Endodermal cell (in vitro differentiated cells): ENCODE data around the gene SEC22B. TPM values are rescaled to one million over a fixed set of nuclear protein-coding genes. Genes with fewer than 3 reads are reported as not detected.
"Not testable (repeated sequence)": the region's sequence is repeated elsewhere in the genome, so short reads cannot be mapped to it uniquely, and the experiment has no call there.

Experiments used
- DNase-seq: peaks from one replicate; pipeline ENCODE4 v3.0.0-alpha.2; 2017
- H3K27ac ChIP-seq: 2 replicates; pipeline ENCODE4 v1.5.1; 2013; ENCODE audit warnings: mild to moderate bottlenecking, low read depth, low read length, moderate library complexity
- H3K27me3 ChIP-seq: 2 replicates; pipeline ENCODE4 v1.6.1; 2013; ENCODE audit warnings: mild to moderate bottlenecking, low read length, moderate library complexity; ENCODE audit not compliant: insufficient read depth, control insufficient read depth, poor library complexity, severe bottlenecking
- H3K36me3 ChIP-seq: 2 replicates; pipeline ENCODE4 v1.7.0; 2013; ENCODE audit warnings: mild to moderate bottlenecking, low read length, moderate library complexity; ENCODE audit not compliant: control insufficient read depth, insufficient read depth
- H3K4me1 ChIP-seq: one replicate; pipeline ENCODE4 v1.7.0; 2013; ENCODE audit warnings: low read length; ENCODE audit not compliant: control insufficient read depth, insufficient read depth
- H3K4me3 ChIP-seq: 2 replicates; pipeline ENCODE4 v1.5.1; 2013; ENCODE audit warnings: mild to moderate bottlenecking, low read length, moderate library complexity
- H3K9ac ChIP-seq: 2 replicates; pipeline ENCODE4 v1.6.1; 2013; ENCODE audit warnings: mild to moderate bottlenecking, low read length, moderate library complexity; ENCODE audit not compliant: poor library complexity, severe bottlenecking; ENCODE audit errors: extremely low read depth
- H3K9me3 ChIP-seq: 2 replicates; pipeline ENCODE4 v1.6.1; 2013; ENCODE audit warnings: mild to moderate bottlenecking, low read length, moderate library complexity; ENCODE audit not compliant: control insufficient read depth
- H3K27ac Mint-ChIP-seq: 2 replicates; pipeline ENCODE4 v1.8.0; 2020; ENCODE audit warnings: mixed read lengths
- H3K27me3 Mint-ChIP-seq: 2 replicates; pipeline ENCODE4 v1.8.0; 2021; ENCODE audit warnings: mild to moderate bottlenecking, mixed read lengths; ENCODE audit not compliant: insufficient read depth
- H3K36me3 Mint-ChIP-seq: 2 replicates; pipeline ENCODE4 v1.8.0; 2020; ENCODE audit warnings: low read depth, mixed read lengths
- H3K4me1 Mint-ChIP-seq: 2 replicates; pipeline ENCODE4 v1.8.0; 2020; ENCODE audit warnings: mixed read lengths
- H3K4me3 Mint-ChIP-seq: 2 replicates; pipeline ENCODE4 v1.8.0; 2020; ENCODE audit warnings: mild to moderate bottlenecking, moderate library complexity, mixed read lengths
- H3K9me3 Mint-ChIP-seq: 2 replicates; pipeline ENCODE4 v1.8.0; 2020; ENCODE audit warnings: mild to moderate bottlenecking, mixed read lengths
- WGBS, 2 experiments: methylation state at CpG; one replicate each; pipeline versions ENCODE4 v1.1.5 to v1.1.7; 2013; ENCODE audit warnings: missing lambda C conversion rate in 2 of 2, mixed read lengths in 1 of 2; ENCODE audit not compliant: insufficient coverage in 1 of 2, insufficient read length in 1 of 2; 5-methylcytosine and 5-hydroxymethylcytosine counted together
- total RNA-seq, 2 donors: library from RNA; stranded (reverse); fragmentation: NEBNext Ultra II Directional in 1 of 2; extraction: Animal tissue kit (Norgen Biotek cat#: 25700) in 1 of 2; gene quantifications; 2 replicates in 1 of 2; 3 replicates in 1 of 2; pipeline ENCODE4 v1.2.1, GENCODE V29; 2021

The SEC22B gene
- total RNA-seq, 2 donors from 2014 or later, result 18.2 to 21.1 TPM

DNA sequence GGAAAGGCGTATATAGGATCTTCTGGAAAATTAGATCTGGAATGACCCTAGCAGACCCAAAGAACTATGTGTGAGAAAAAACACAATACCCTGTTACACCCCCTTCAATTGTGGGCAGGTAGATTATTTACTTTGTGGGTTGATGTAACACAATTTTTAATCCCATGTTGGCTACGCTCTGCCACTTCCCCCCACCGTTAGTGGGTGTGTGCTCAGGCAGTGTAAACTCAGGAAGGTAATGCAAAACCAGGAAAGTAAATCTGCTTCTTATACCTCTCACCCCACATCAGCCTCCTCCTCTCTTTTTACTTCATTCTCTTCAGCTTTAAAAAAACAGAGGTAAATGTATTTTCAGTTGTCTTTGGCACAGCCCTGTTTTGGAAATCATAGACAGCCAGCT lies 63.2 kb downstream of the SEC22B start:
- not testable (repeated sequence) for H3K4me1 Mint-ChIP-seq, H3K27me3 Mint-ChIP-seq, H3K4me3 ChIP-seq

DNA sequence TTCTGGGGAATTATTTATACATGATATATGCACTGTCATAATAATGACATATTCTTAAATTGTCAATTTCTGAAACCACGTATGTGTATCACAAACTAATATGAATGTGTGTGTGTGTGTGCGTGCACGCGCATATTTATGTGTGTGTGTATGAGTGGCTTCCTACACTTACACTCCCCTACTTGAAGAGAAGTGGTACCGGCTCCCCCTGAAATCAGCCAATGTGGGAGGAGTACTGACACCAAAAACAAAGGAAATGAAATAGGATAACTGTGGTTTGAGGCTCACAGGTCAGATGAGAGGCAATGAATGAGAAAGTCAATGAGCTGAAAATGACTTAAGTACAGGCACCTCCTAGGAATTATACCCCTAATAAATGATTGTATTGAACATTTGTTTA lies 64.1 kb downstream of the SEC22B start:
- not testable (repeated sequence) for H3K9me3 ChIP-seq, H3K27me3 Mint-ChIP-seq, H3K27me3 ChIP-seq, H3K4me1 Mint-ChIP-seq, DNase-seq, H3K4me3 Mint-ChIP-seq, H3K27ac Mint-ChIP-seq, H3K4me3 ChIP-seq, H3K4me1 ChIP-seq, H3K36me3 ChIP-seq, H3K9ac ChIP-seq, H3K36me3 Mint-ChIP-seq, H3K9me3 Mint-ChIP-seq, H3K27ac ChIP-seq
- 100% methylated on average over 3 of the region's 5 CpGs; no CpG with 5 or more reads in 1 of the 2 experiments for WGBS, 2 experiments

More for the DNA sequence above, 63.2 kb downstream of the SEC22B start:
- H3K36me3 Mint-ChIP-seq, DNase-seq, H3K9me3 Mint-ChIP-seq, H3K27ac Mint-ChIP-seq, H3K9ac ChIP-seq, H3K27ac ChIP-seq, H3K4me3 Mint-ChIP-seq, H3K27me3 ChIP-seq, H3K9me3 ChIP-seq, H3K4me1 ChIP-seq, H3K36me3 ChIP-seq: not testable (repeated sequence)
- no CpG with 5 or more reads among the region's 3 CpGs for WGBS, 2 experiments

DNA sequence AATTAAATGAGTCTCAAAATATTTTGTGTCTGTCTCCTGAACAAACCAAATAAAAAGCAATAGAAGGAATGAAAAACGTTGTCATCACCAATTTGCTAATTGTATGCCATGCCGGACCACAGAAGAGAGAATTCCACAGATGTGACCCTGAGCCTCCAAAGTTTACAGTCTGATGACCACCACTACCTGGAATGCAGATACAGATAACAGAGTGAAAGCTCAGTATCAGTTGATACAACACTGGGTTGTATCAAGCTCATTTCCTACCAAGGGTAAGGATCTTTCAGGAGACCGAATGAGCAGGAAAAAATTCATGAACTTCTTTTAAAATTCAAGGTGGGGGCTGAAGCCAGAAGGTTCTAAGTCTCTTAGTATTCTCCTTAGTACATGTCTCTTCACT lies 64.5 kb downstream of the SEC22B start:
- not testable (repeated sequence) for H3K36me3 Mint-ChIP-seq, DNase-seq, H3K9ac ChIP-seq, H3K36me3 ChIP-seq, H3K4me3 Mint-ChIP-seq, H3K4me1 ChIP-seq, H3K4me3 ChIP-seq, H3K27me3 Mint-ChIP-seq, H3K27ac Mint-ChIP-seq, H3K27ac ChIP-seq, H3K9me3 ChIP-seq, H3K27me3 ChIP-seq, H3K4me1 Mint-ChIP-seq, H3K9me3 Mint-ChIP-seq
- no CpG with 5 or more reads among the region's 3 CpGs for WGBS, 2 experiments

DNA sequence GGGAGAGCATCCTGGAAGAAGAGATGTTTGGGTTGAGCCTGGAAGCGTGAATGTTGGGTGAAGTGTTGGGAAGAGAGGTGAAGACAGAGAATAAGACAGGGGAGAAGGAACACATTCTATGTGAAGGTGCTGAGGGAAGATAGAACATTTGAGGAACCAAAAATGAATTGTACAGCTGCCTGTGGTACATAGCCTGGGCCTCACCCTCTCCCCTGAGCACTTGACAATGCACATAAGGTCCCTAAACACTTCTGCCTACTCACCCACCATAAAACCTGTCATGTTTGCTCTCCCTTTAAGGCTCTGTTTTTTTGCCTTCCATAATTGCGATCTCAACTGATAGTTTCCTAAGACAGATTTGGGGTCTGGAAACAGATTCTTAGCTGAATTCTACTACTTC lies 65.3 kb downstream of the SEC22B start:
- DNase-seq, H3K27me3 Mint-ChIP-seq, H3K36me3 ChIP-seq, H3K27ac Mint-ChIP-seq, H3K4me3 Mint-ChIP-seq, H3K9ac ChIP-seq, H3K36me3 Mint-ChIP-seq, H3K9me3 ChIP-seq, H3K27ac ChIP-seq, H3K27me3 ChIP-seq, H3K9me3 Mint-ChIP-seq, H3K4me3 ChIP-seq, H3K4me1 Mint-ChIP-seq, H3K4me1 ChIP-seq: not testable (repeated sequence)
- whole genome bisulfite sequencing, 2 experiments, result no CpG with 5 or more reads among the region's 2 CpGs

DNA sequence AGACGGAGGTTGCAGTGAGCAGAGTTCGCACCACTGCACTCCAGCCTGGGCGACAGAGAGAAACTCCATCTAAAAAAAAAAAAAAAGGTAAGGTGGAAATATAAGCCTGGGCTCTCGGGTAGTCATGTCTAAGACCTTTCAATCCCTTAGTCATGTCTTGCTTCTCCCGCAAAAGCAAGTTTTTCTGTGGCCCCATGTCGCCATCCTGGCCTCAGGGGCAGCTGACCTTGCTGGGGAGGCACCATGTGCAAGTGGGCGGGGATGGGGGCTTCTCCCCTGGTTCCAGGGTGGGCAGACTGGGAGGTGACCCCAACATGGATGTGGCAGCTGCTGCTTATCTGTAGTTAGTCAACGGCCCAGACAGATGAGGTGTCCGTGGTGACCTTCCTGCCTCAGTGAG lies 66.7 kb downstream of the SEC22B start:
- not testable (repeated sequence) for H3K27me3 Mint-ChIP-seq, H3K27ac ChIP-seq, H3K36me3 ChIP-seq, H3K4me3 ChIP-seq, H3K9me3 Mint-ChIP-seq, H3K4me1 Mint-ChIP-seq, H3K36me3 Mint-ChIP-seq, H3K27me3 ChIP-seq, H3K9ac ChIP-seq, DNase-seq, H3K4me1 ChIP-seq, H3K4me3 Mint-ChIP-seq, H3K9me3 ChIP-seq, H3K27ac Mint-ChIP-seq
- 97% methylated on average over 3 of the region's 9 CpGs; no CpG with 5 or more reads in 1 of the 2 experiments for WGBS, 2 experiments

DNA sequence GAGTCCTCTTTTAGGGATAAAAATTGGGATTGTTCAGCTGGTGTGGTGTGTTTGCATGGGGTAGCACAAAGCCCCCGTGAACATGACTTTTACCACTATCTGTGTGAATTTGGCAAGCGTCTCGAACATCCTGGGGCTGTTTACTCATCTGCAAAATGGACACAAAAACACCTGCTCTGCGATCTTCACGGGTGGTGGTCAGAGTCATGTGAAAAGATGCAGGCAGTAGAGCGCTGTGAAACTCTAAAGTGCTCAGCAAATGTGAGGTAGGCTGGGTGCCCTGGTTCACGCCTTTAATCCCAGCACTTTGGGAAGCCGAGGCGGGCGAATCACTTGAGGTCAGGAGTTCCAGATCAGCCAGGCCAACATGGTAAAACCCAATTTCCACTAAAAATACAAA lies 67.1 kb downstream of the SEC22B start:
- not testable (repeated sequence) for H3K4me1 ChIP-seq, H3K4me3 Mint-ChIP-seq, DNase-seq, H3K36me3 Mint-ChIP-seq, H3K27ac ChIP-seq, H3K4me1 Mint-ChIP-seq, H3K27ac Mint-ChIP-seq, H3K9ac ChIP-seq, H3K4me3 ChIP-seq, H3K27me3 ChIP-seq, H3K9me3 Mint-ChIP-seq, H3K27me3 Mint-ChIP-seq, H3K9me3 ChIP-seq, H3K36me3 ChIP-seq
- 91% methylated on average over 3 of the region's 10 CpGs; no CpG with 5 or more reads in 1 of the 2 experiments for WGBS, 2 experiments

DNA sequence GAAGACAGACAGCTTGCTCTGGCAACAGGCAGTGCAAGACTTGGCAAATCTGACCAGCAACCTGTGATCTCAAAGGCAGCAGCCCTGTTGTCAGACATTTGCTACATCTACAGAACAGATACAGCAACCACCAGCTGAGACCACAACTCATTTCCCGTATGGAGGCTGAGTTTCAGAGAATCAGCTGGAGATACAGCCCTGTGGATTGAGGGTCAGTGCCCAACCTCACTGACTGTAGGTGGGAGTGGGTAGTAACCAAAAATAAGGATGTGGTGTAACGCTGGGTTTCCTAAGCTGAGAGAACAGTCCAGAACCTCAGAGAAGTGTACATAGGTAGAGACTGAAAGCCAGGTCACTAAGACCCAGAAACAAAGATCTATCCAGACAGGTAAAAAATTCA lies 71.0 kb downstream of the SEC22B start:
- H3K4me1 Mint-ChIP-seq, H3K4me3 ChIP-seq, H3K27me3 ChIP-seq, H3K27ac ChIP-seq, H3K27me3 Mint-ChIP-seq, H3K9me3 ChIP-seq, H3K4me1 ChIP-seq, H3K9me3 Mint-ChIP-seq, DNase-seq, H3K4me3 Mint-ChIP-seq, H3K36me3 ChIP-seq, H3K9ac ChIP-seq, H3K27ac Mint-ChIP-seq, H3K36me3 Mint-ChIP-seq: not testable (repeated sequence)
- 80 to 87% methylated on average over 1 of the region's 2 CpGs for WGBS, 2 experiments
